CD4-positive, alpha-beta T cell (primary cell): ENCODE data around the gene ZNF319. TPM values are rescaled to one million over a fixed set of nuclear protein-coding genes. Genes with fewer than 3 reads are reported as not detected.

ENCODE experiments used
- ATAC-seq: fragments of 200-7000 bp; cut with Tn5 transposase; one replicate; pipeline ENCODE4 v1.10.0; 2022; ENCODE audit warnings: mild to moderate bottlenecking; ENCODE audit not compliant: poor library complexity
- CTCF ChIA-PET: fragments of 350-600 bp; sonication (Branson Sonifier 250); formaldehyde crosslinking; loops from one replicate; lab custom pipeline; 2021; ENCODE audit warnings: antibody characterized with exemption, inconsistent platforms; lab: Charles Lee
- POLR2A ChIA-PET: fragments of 350-600 bp; sonication (Branson Sonifier 250); formaldehyde crosslinking; loops from one replicate; lab custom pipeline; 2021; ENCODE audit warnings: antibody characterized with exemption, inconsistent platforms; lab: Charles Lee
- DNase-seq, 14 experiments: peaks; one replicate each; pipeline ENCODE4 v3.0.0-alpha.2; 2013 to 2020; ENCODE audit warnings: mixed read lengths in 2 of 14
- H3K27ac ChIP-seq, 2 donors: one replicate each; pipeline versions ENCODE4 v1.5.1 to v1.7.0; 2013; ENCODE audit warnings: low read length in 2 of 2, low read depth in 1 of 2, mild to moderate bottlenecking in 1 of 2
- H3K27me3 ChIP-seq, 2 experiments: 1 replicate in 1 of 2; 2 replicates in 1 of 2; pipeline versions ENCODE4 v1.6.1 to v1.7.0; 2013; ENCODE audit warnings: low read length in 2 of 2, control low read depth in 1 of 2, mild to moderate bottlenecking in 1 of 2, moderate library complexity in 1 of 2; ENCODE audit not compliant: insufficient read depth in 2 of 2, control insufficient read depth in 1 of 2
- H3K36me3 ChIP-seq: one replicate; pipeline ENCODE4 v1.6.1; 2013; ENCODE audit warnings: low read length, control low read depth; ENCODE audit not compliant: insufficient read depth
- H3K4me1 ChIP-seq: one replicate; pipeline ENCODE4 v1.6.1; 2013; ENCODE audit warnings: low read length, control low read depth; ENCODE audit not compliant: insufficient read depth
- H3K4me3 ChIP-seq: one replicate; pipeline ENCODE4 v1.5.1; 2013; ENCODE audit warnings: mild to moderate bottlenecking, low read length, moderate library complexity
- H3K9me3 ChIP-seq, 2 experiments: 1 replicate in 1 of 2; 2 replicates in 1 of 2; pipeline versions ENCODE4 v1.6.1 to v1.7.0; 2013; ENCODE audit warnings: low read length in 2 of 2, mild to moderate bottlenecking in 2 of 2, control low read depth in 1 of 2, moderate library complexity in 1 of 2; ENCODE audit not compliant: control insufficient read depth in 1 of 2, insufficient read depth in 1 of 2
- H3K27ac Mint-ChIP-seq: one replicate; pipeline ENCODE4 v1.8.0; 2020; ENCODE audit warnings: mixed read lengths
- H3K27me3 Mint-ChIP-seq: one replicate; pipeline ENCODE4 v1.8.0; 2021; ENCODE audit warnings: mixed read lengths
- H3K36me3 Mint-ChIP-seq: one replicate; pipeline ENCODE4 v1.8.0; 2021; ENCODE audit warnings: low read depth, mixed read lengths
- H3K4me1 Mint-ChIP-seq: one replicate; pipeline ENCODE4 v1.8.0; 2021; ENCODE audit warnings: low read depth, mixed read lengths
- H3K4me3 Mint-ChIP-seq: one replicate; pipeline ENCODE4 v1.8.0; 2020; ENCODE audit warnings: mild to moderate bottlenecking, mixed read lengths
- H3K9me3 Mint-ChIP-seq: one replicate; pipeline ENCODE4 v1.8.0; 2020; ENCODE audit warnings: mixed read lengths
- intact Hi-C, 2 experiments: fragments of 100-400 bp; cut with DNase I in 1 of 2; cut with micrococcal nuclease in 1 of 2; formaldehyde crosslinking; loops; one replicate each; pipeline versions ENCODE4 v1.15.1 to v1.9.0; 2023 to 2025; cut with DNase I, micrococcal nuclease
- total RNA-seq, 174 experiments: library from RNA in 2 of 174; stranded (reverse) in 2 of 174; gene quantifications; one replicate each; pipeline ENCODE4 v1.2.3 and lab custom pipeline; 2021 to 2026
- TF ChIP-seq, protein P1 (sequence below): fragments of 200-600 bp; IDR thresholded peaks from one replicate; pipeline ENCODE4 v1.8.0; 2022; ENCODE audit warnings: antibody characterized with exemption, mild to moderate bottlenecking

ZNF319 gene
- total RNA-seq, 2 experiments from 2014 or later, result 11.4 to 12.9 TPM

GRCh38 chr16:58002416-58002800 lies 1.9 kb upstream of the ZNF319 start:
- Histone ChIP-seq H3K4me1 (peaks cover 45% of the 10 kb centered on the region), H3K27ac (no peak overlapping the region), H3K36me3 (peaks cover 25% of the 10 kb centered on the region), H3K27me3 (no peaks in the 10 kb centered on the region), H3K9me3 (no peaks in the 10 kb centered on the region), H3K4me3 (no peak overlapping the region)
- intact Hi-C loops, result loop anchor here in 1 of 2 experiments (2.0 to 10.0 kb wide), 6 partner anchors 125 to 358 kb away; partner anchors contain the start of genes CFAP20, CSNK2A2 and KIFC3
- ChIA-PET CTCF (no interaction called here), POLR2A (interaction anchor here (5.1 kb wide), 1 partner anchor 18 kb away, joined by 34 read pairs; no protein-coding TSS in a partner anchor)
- Mint-ChIP-seq H3K27me3 (no peaks in the 10 kb centered on the region), H3K4me1 (peaks cover 52% of the 10 kb centered on the region), H3K4me3 (peak overlapping the region; percentile 71), H3K9me3 (no peaks in the 10 kb centered on the region), H3K27ac (peak overlapping the region; percentile 87), H3K36me3 (peaks cover 68% of the 10 kb centered on the region)
- TF ChIP-seq, protein P1, sequence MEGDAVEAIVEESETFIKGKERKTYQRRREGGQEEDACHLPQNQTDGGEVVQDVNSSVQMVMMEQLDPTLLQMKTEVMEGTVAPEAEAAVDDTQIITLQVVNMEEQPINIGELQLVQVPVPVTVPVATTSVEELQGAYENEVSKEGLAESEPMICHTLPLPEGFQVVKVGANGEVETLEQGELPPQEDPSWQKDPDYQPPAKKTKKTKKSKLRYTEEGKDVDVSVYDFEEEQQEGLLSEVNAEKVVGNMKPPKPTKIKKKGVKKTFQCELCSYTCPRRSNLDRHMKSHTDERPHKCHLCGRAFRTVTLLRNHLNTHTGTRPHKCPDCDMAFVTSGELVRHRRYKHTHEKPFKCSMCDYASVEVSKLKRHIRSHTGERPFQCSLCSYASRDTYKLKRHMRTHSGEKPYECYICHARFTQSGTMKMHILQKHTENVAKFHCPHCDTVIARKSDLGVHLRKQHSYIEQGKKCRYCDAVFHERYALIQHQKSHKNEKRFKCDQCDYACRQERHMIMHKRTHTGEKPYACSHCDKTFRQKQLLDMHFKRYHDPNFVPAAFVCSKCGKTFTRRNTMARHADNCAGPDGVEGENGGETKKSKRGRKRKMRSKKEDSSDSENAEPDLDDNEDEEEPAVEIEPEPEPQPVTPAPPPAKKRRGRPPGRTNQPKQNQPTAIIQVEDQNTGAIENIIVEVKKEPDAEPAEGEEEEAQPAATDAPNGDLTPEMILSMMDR, result no peak
- no peak for ATAC-seq
- DNase-seq, result no peak

DNA sequence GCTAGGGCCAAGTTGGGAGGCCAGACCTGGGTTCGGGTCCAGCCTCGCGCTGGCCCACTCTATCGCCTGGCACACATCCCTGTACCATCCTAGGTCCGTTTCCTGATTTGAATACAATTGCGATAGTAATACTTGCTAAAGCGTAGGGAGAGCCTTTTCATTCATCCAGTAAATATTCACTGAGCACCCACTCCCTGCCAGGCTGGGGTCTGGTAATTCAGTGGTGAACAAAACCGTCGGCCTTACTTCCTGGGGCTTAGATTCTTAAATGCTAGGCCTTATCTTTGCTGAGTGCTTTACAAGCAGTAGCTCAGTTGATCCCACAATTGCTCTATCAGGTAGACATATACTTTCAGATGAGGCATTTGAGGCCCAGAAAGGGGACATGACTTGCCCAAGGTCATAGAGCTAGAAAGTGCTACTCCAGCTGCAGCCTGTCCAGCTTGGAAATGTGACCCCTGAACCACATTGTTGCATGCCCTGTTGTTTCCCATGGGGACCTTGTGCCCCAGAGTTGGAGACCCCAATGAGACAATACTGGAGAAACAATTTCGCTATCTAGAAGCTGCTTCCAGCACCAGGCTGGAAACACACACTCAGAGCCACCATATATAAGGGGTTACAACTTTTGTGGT lies 1.4 kb upstream of the ZNF319 start:
- peak overlapping the region; percentile 92 for H3K4me3 Mint-ChIP-seq
- peaks cover 56% of the 10 kb centered on the region for H3K4me1 Mint-ChIP-seq
- Histone ChIP-seq H3K4me1 (peaks cover 50% of the 10 kb centered on the region), H3K27me3 (no peaks in the 10 kb centered on the region), H3K4me3 (peak overlapping the region; percentile 96), H3K27ac (peak overlapping the region; percentile 24 to 79), H3K36me3 (peaks cover 29% of the 10 kb centered on the region), H3K9me3 (no peaks in the 10 kb centered on the region)
- intact Hi-C loops, result loop anchor here in 1 of 2 experiments (2.0 to 10.0 kb wide), 6 partner anchors 125 to 357 kb away; partner anchors contain the start of genes CFAP20, CSNK2A2 and KIFC3
- no peaks in the 10 kb centered on the region for H3K27me3 Mint-ChIP-seq
- no peaks in the 10 kb centered on the region for H3K9me3 Mint-ChIP-seq
- ChIA-PET POLR2A (interaction anchor here (1.0 to 5.1 kb wide), 4 partner anchors 17 to 266 kb away, joined by 3 to 34 read pairs (median 6); partner anchors contain the start of genes CFAP20 and KATNB1), CTCF (interaction anchor here (0.9 kb wide), 1 partner anchor 102 kb away, joined by 3 read pairs; no protein-coding TSS in a partner anchor)
- peaks cover 69% of the 10 kb centered on the region for H3K36me3 Mint-ChIP-seq
- H3K27ac Mint-ChIP-seq, result peak overlapping the region; percentile 87
- no peak for ATAC-seq
- DNase-seq, result no peak
- TF ChIP-seq, protein P1, result no peak

DNA sequence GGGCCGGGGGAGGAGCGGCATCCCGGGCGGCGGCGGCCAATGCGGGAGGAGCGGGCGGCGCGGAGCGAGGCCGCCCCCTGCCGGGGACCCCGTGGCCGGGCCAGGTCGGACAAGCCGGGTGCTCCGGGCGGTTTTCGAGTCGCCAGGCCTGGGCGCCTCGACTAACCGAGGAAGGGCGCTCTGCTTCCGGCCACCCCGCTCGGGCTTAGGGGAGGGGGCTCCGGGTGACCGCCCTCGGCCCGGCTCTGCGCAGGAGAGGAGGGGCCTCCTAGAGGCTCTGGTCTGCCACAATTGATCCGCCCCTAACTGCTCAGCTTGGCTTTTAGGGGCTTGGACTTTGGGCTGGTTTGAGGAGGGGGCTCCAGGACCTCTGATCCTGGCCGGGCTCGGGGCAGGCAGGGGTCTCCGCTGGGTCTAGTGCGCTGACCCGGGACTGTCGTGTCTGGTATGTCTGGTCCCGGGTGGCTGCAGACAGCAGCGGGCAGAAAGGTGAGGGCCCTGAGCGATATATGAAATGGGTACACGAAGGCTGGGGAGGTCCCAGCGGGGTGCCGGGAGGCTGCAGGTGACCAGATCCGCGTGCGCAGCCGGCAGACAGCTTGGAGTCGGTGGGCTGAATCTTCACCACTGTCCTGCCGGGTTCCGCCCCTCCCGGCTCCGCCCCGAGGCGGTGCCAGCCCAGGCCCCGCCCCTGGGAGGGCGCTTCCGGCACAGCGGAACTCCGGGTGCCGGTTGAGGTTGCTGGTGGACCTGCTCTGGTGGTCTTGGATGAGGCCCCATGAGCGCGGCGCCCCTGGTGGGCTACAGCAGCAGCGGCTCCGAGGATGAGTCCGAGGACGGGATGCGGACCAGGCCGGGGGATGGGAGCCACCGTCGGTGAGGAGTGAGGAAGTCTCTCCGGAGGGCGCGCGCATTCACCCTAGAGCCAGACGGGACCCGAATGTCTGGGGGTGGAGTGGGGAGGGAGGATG lies 519 bp upstream of the ZNF319 start, which contains the start of gene USB1:
Gene USB1, plus strand, starts transcription at position 702 of the 971 bp plus-strand sequence. Its CDS starts 77 bp downstream, at position 779.
- ATAC-seq (peak; percentile 73), DNase-seq (peak; percentile 63 to 92 (median 80))
- H3K4me3 ChIP-seq, result peak within 1 kb of the TSS; percentile 96
- Mint-ChIP-seq H3K4me1 (peaks cover 57% of the 10 kb centered on the region), H3K36me3 (peaks cover 66% of the 10 kb centered on the region), H3K27ac (peak within 1 kb of the TSS; percentile 87), H3K27me3 (no peaks in the 10 kb centered on the region), H3K4me3 (peak within 1 kb of the TSS; percentile 92), H3K9me3 (no peaks in the 10 kb centered on the region)
- H3K36me3 ChIP-seq, result peaks cover 31% of the 10 kb centered on the region
- ChIA-PET POLR2A (interaction anchor here (0.8 to 5.1 kb wide), 7 partner anchors 16 to 265 kb away, joined by 3 to 34 read pairs (median 5); partner anchors contain the start of genes CFAP20 and KATNB1), CTCF (interaction anchor here (0.7 to 1.4 kb wide), 4 partner anchors 12 to 128 kb away, joined by 3 to 5 read pairs (median 3); partner anchors contain the start of gene CFAP20)
- intact Hi-C loops, result loop anchor here in 1 of 2 experiments (1.0 to 10.0 kb wide), 6 partner anchors 102 to 356 kb away; partner anchors contain the start of genes CFAP20, CSNK2A2 and KIFC3
- no peaks in the 10 kb centered on the region for H3K9me3 ChIP-seq
- H3K27me3 ChIP-seq, result no peaks in the 10 kb centered on the region
- peak within 1 kb of the TSS; percentile 79 to 86 for H3K27ac ChIP-seq
- TF ChIP-seq, protein P1, result peak; percentile 68
- H3K4me1 ChIP-seq, result peaks cover 59% of the 10 kb centered on the region
